K562 (cell line): ENCODE data around the gene WASL. TPM values are rescaled to one million over a fixed set of nuclear protein-coding genes. Genes with fewer than 3 reads are reported as not detected.

ENCODE experiments used
- CBX1 ChIP-seq: sonication (generic); IDR thresholded peaks from 2 replicates; pipeline ENCODE4 v1.6.1; 2016; ENCODE audit warnings: antibody characterized with exemption, low read depth, mild to moderate bottlenecking
- CCNT2 ChIP-seq: IDR thresholded peaks from 2 replicates; pipeline ENCODE4 v1.6.1; 2011; ENCODE audit warnings: borderline replicate concordance, low read depth, mild to moderate bottlenecking, moderate library complexity, mixed read lengths, low read length; ENCODE audit not compliant: insufficient read length; ENCODE audit errors: extremely low read depth
- CHD2 ChIP-seq: IDR thresholded peaks from 2 replicates; pipeline ENCODE4 v1.6.1; 2011; ENCODE audit warnings: low read depth, low read length
- EP400 ChIP-seq: fragments of 450-650 bp; IDR thresholded peaks from 2 replicates; pipeline ENCODE4 v1.6.1; 2017; ENCODE audit warnings: antibody characterized with exemption, mild to moderate bottlenecking, moderate library complexity
- HOXB6 ChIP-seq: fragments of 250-450 bp; sonication (Bioruptor Pico); IDR thresholded peaks from 2 replicates; pipeline ENCODE4 v1.5.1; 2022; ENCODE audit warnings: mild to moderate bottlenecking, borderline replicate concordance
- MYBL2 ChIP-seq, 2 experiments: fragments of 450-650 bp in 1 of 2; sonication (generic) in 1 of 2; formaldehyde crosslinking in 1 of 2; IDR thresholded peaks; 2 replicates each; pipeline versions ENCODE4 v1.6.1 to v1.8.1; 2017 to 2022; ENCODE audit warnings: borderline replicate concordance in 1 of 2, inconsistent platforms in 1 of 2, low read depth in 1 of 2, mild to moderate bottlenecking in 1 of 2, missing genetic modification reagents in 1 of 2, moderate library complexity in 1 of 2
- PTRF ChIP-seq: fragments of 450-650 bp; IDR thresholded peaks from 2 replicates; pipeline ENCODE4 v1.6.1; 2016; ENCODE audit warnings: mild to moderate bottlenecking, missing genetic modification characterization, missing compliant biosample characterization
- RBM14 ChIP-seq: fragments of 200-400 bp; formaldehyde crosslinking; IDR thresholded peaks from 2 replicates; pipeline ENCODE4 v1.6.1; 2018; ENCODE audit warnings: low read depth, mild to moderate bottlenecking, low read length, moderate library complexity, borderline replicate concordance; ENCODE audit not compliant: insufficient read depth
- SAFB2 ChIP-seq: fragments of 200-400 bp; formaldehyde crosslinking; IDR thresholded peaks from 2 replicates; pipeline ENCODE4 v1.6.1; 2018; ENCODE audit warnings: borderline replicate concordance, low read length, low read depth, moderate library complexity; ENCODE audit not compliant: severe bottlenecking
- SIX5 ChIP-seq, 2 experiments: IDR thresholded peaks; 2 replicates each; pipeline ENCODE4 v1.6.1; 2011; ENCODE audit warnings: low read length in 2 of 2, borderline replicate concordance in 1 of 2, low read depth in 1 of 2, mild to moderate bottlenecking in 1 of 2, moderate library complexity in 1 of 2; ENCODE audit not compliant: insufficient read depth in 1 of 2
- TAF15 ChIP-seq: fragments of 200-400 bp; formaldehyde crosslinking; IDR thresholded peaks from 2 replicates; pipeline ENCODE4 v1.6.1; 2017; ENCODE audit warnings: mild to moderate bottlenecking, low read depth, low read length, moderate library complexity
- XRCC4 ChIP-seq: IDR thresholded peaks from one replicate; pipeline ENCODE4 v1.6.1; 2011; ENCODE audit not compliant: insufficient read depth, insufficient read length; ENCODE audit errors: extremely low read depth
- ZNF146 ChIP-seq: IDR thresholded peaks from one replicate; pipeline ENCODE4 v1.6.1; 2018; ENCODE audit warnings: missing compliant biosample characterization; ENCODE audit not compliant: unreplicated experiment
- ZNF165 ChIP-seq: fragments of 250-450 bp; sonication (Bioruptor Pico); IDR thresholded peaks from 2 replicates; pipeline ENCODE4 v1.4.0; 2020; ENCODE audit warnings: borderline replicate concordance
- ZNF316 ChIP-seq: fragments of 450-650 bp; IDR thresholded peaks from 2 replicates; pipeline ENCODE4 v1.6.1; 2016
- ZNF324 ChIP-seq: fragments of 250-450 bp; sonication (Bioruptor Pico); IDR thresholded peaks from 2 replicates; pipeline ENCODE4 v1.4.0; 2020; ENCODE audit warnings: mild to moderate bottlenecking
- ZNF586 ChIP-seq: fragments of 450-650 bp; formaldehyde crosslinking; conservative IDR thresholded peaks from 2 replicates; pipeline ENCODE4 v1.4.0; 2020; ENCODE audit warnings: mild to moderate bottlenecking, moderate library complexity
- polyA plus RNA-seq, 8 experiments: library from polyadenylated mRNA; depleted of rRNA in 4 of 8; stranded (reverse) in 5 of 8; unstranded in 3 of 8; fragments of >200 nt; fragmentation: Nextera tagmentation in 2 of 8; fragmentation: Illumina TruSeq in 1 of 8; extraction: Ambion mirVana in 2 of 8; extraction: Trizol in 1 of 8; gene quantifications; 2 replicates each; pipeline versions ENCODE4 v1.2.1 to v1.2.3, GENCODE V29; 2011 to 2014; ENCODE audit warnings: inconsistent platforms in 1 of 8, missing spikeins in 1 of 8
- total RNA-seq, 7 experiments: library from RNA; depleted of rRNA in 6 of 7; stranded (reverse); fragments of >200 nt in 6 of 7; fragmentation: Illumina TruSeq in 2 of 7; extraction: Trizol in 2 of 7; gene quantifications; 2 replicates each; pipeline versions ENCODE4 v1.2.1 to v1.2.3, GENCODE V29; 2011 to 2021; ENCODE audit warnings: low replicate concordance in 1 of 7
- TF ChIP-seq, protein P1 (sequence below): IDR thresholded peaks from 2 replicates; pipeline ENCODE4 v1.6.1; 2014; ENCODE audit warnings: antibody characterized with exemption
- TF ChIP-seq, protein P2 (sequence below): IDR thresholded peaks from 2 replicates; pipeline ENCODE4 v1.6.1; 2016; ENCODE audit warnings: missing genetic modification characterization, missing compliant biosample characterization
- TF ChIP-seq, protein P3 (sequence below): fragments of 450-650 bp; IDR thresholded peaks from 2 replicates; pipeline ENCODE4 v1.6.1; 2017; ENCODE audit warnings: antibody characterized with exemption, mild to moderate bottlenecking

Gene WASL
- total and polyA plus RNA-seq, 9 of the 15 experiments (the other 6 are each of a cell fraction or from before 2014, with no cell fraction given): 3.2 to 13.9 (median 8.3) TPM

DNA sequence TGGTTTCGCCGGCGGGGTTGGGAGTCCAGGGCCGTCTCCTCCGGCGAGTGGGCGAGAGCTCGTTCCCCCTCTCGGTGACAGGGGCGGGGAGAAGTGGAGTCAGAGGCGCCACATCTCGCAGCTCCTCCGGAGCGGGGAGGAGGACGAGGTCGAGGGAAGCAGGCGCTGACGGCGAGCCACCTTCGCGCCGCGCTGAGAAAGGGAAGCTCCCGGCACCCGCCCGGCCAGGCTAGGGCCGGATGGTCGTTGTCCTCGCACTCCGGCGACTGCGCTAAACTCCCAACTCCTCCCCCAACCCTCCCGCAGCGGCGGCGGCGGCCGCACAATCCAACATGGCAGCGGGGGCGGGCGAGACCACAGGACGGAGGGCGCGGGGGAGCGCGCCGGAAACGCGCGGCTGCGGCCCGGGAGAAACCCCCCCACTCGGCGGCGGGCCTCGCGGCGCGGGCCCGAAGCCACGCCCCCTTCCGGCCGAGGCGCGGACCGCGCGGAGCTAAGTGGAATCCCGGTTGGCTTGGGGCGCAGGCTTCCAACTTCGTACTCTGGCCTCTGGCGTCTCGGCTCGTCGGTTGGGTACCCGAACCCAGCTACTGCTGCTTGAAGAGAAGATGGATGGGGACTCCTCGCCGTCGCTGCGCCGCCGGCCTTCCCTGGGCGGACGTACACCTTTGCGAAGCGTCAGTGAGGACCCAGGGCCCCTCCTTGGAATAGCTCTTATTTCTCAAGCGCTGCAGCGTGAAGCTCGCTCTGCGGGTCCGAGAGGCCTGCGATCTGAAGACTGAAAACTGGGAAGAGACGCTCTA lies at the start of gene WASL (continued):
- TF ChIP-seq ZNF165 (CRISPR knock-in tag) (peak; percentile 91), SIX5 (IDR thresholded peaks at IDR 0.05; ENCODE audit: borderline replicate concordance in 1 of 2, insufficient read depth in 1 of 2, low read depth in 1 of 2, low read length in 2 of 2) (peak in 1 of 2 experiments; percentile 62; a peak in 2 of 4 replicates), MYBL2 (IDR thresholded peaks at IDR 0.05; ENCODE audit: low read depth) (no peak), MYBL2 (CRISPR knock-in tag; IDR thresholded peaks at IDR 0.05; ENCODE audit: borderline replicate concordance) (no peak), TAF15 (no peak), EP400 (peak; percentile 81), PTRF (tag) (no peak), CCNT2 (peak; percentile 100), ZNF586 (no peak), HOXB6 (CRISPR knock-in tag) (no peak), ZNF146 (CRISPR knock-in tag) (peak; percentile 7), ZNF316 (peak; percentile 14; the same call in 1 of the 2 replicates), SAFB2 (no peak), CBX1 (peak; percentile 45; the same call in 1 of the 2 replicates), XRCC4 (no peak), RBM14 (no peak), CHD2 (no peak; the same call in none of the 2 replicates), ZNF324 (CRISPR knock-in tag) (peak; percentile 54; the same call in 1 of the 2 replicates)
- TF ChIP-seq, protein P1, sequence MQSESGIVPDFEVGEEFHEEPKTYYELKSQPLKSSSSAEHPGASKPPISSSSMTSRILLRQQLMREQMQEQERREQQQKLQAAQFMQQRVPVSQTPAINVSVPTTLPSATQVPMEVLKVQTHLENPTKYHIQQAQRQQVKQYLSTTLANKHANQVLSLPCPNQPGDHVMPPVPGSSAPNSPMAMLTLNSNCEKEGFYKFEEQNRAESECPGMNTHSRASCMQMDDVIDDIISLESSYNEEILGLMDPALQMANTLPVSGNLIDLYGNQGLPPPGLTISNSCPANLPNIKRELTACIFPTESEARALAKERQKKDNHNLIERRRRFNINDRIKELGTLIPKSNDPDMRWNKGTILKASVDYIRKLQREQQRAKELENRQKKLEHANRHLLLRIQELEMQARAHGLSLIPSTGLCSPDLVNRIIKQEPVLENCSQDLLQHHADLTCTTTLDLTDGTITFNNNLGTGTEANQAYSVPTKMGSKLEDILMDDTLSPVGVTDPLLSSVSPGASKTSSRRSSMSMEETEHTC: no peak
- TF ChIP-seq, protein P2, sequence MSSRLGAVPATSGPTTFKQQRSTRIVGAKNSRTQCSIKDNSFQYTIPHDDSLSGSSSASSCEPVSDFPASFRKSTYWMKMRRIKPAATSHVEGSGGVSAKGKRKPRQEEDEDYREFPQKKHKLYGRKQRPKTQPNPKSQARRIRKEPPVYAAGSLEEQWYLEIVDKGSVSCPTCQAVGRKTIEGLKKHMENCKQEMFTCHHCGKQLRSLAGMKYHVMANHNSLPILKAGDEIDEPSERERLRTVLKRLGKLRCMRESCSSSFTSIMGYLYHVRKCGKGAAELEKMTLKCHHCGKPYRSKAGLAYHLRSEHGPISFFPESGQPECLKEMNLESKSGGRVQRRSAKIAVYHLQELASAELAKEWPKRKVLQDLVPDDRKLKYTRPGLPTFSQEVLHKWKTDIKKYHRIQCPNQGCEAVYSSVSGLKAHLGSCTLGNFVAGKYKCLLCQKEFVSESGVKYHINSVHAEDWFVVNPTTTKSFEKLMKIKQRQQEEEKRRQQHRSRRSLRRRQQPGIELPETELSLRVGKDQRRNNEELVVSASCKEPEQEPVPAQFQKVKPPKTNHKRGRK (tag): no peak
- TF ChIP-seq, protein P3, sequence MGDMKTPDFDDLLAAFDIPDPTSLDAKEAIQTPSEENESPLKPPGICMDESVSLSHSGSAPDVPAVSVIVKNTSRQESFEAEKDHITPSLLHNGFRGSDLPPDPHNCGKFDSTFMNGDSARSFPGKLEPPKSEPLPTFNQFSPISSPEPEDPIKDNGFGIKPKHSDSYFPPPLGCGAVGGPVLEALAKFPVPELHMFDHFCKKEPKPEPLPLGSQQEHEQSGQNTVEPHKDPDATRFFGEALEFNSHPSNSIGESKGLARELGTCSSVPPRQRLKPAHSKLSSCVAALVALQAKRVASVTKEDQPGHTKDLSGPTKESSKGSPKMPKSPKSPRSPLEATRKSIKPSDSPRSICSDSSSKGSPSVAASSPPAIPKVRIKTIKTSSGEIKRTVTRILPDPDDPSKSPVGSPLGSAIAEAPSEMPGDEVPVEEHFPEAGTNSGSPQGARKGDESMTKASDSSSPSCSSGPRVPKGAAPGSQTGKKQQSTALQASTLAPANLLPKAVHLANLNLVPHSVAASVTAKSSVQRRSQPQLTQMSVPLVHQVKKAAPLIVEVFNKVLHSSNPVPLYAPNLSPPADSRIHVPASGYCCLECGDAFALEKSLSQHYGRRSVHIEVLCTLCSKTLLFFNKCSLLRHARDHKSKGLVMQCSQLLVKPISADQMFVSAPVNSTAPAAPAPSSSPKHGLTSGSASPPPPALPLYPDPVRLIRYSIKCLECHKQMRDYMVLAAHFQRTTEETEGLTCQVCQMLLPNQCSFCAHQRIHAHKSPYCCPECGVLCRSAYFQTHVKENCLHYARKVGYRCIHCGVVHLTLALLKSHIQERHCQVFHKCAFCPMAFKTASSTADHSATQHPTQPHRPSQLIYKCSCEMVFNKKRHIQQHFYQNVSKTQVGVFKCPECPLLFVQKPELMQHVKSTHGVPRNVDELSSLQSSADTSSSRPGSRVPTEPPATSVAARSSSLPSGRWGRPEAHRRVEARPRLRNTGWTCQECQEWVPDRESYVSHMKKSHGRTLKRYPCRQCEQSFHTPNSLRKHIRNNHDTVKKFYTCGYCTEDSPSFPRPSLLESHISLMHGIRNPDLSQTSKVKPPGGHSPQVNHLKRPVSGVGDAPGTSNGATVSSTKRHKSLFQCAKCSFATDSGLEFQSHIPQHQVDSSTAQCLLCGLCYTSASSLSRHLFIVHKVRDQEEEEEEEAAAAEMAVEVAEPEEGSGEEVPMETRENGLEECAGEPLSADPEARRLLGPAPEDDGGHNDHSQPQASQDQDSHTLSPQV: 0 out of 2 replicates have a peak, but pooled peaks have one; percentile 15
